CD4-positive, CD25-positive, alpha-beta regulatory T cell (primary cell): ENCODE data around the gene PDE6B. TPM values are rescaled to one million over a fixed set of nuclear protein-coding genes. Genes with fewer than 3 reads are reported as not detected.

Experiments
- ATAC-seq, 2 donors: fragments of 150-1000 bp; cut with Tn5 transposase; one replicate each; pipeline ENCODE4 v1.10.0; 2021; ENCODE audit warnings: low read depth in 2 of 2, moderate number of reproducible peaks in 2 of 2, moderate library complexity in 1 of 2
- DNase-seq, 3 donors: peaks; one replicate each; pipeline versions ENCODE4 v3.0.0 to v3.0.0-alpha.2; 2012 to 2022; ENCODE audit warnings: mixed read lengths in 1 of 3
- H3K27ac ChIP-seq: one replicate; pipeline ENCODE4 v1.7.0; 2013; ENCODE audit warnings: mild to moderate bottlenecking, low read length; ENCODE audit not compliant: insufficient read depth, poor library complexity, severe bottlenecking
- H3K27me3 ChIP-seq: one replicate; pipeline ENCODE4 v1.7.0; 2013; ENCODE audit warnings: low read length; ENCODE audit not compliant: control insufficient read depth, insufficient read depth
- H3K36me3 ChIP-seq: one replicate; pipeline ENCODE4 v1.7.0; 2013; ENCODE audit warnings: mild to moderate bottlenecking, low read length, moderate library complexity; ENCODE audit not compliant: control insufficient read depth, insufficient read depth
- H3K4me1 ChIP-seq: 2 replicates; pipeline ENCODE4 v1.7.0; 2013; ENCODE audit warnings: mild to moderate bottlenecking, low read length; ENCODE audit not compliant: insufficient read depth, control insufficient read depth, poor library complexity, severe bottlenecking
- H3K4me3 ChIP-seq: one replicate; pipeline ENCODE4 v1.7.0; 2013; ENCODE audit warnings: low read depth, mild to moderate bottlenecking, low read length, moderate library complexity
- H3K9me3 ChIP-seq, 2 experiments: 1 replicate in 1 of 2; 2 replicates in 1 of 2; pipeline ENCODE4 v1.7.0; 2013; ENCODE audit warnings: low read length in 2 of 2, mild to moderate bottlenecking in 1 of 2, moderate library complexity in 1 of 2; ENCODE audit not compliant: control insufficient read depth in 2 of 2
- H3K27ac Mint-ChIP-seq, 3 donors: one replicate each; pipeline ENCODE4 v1.8.0; 2020 to 2022; ENCODE audit warnings: mild to moderate bottlenecking in 3 of 3, mixed read lengths in 3 of 3, moderate library complexity in 2 of 3
- H3K27me3 Mint-ChIP-seq: one replicate; pipeline ENCODE4 v1.8.0; 2022; ENCODE audit warnings: mild to moderate bottlenecking, mixed read lengths
- H3K36me3 Mint-ChIP-seq: one replicate; pipeline ENCODE4 v1.8.0; 2020; ENCODE audit warnings: mixed read lengths
- H3K4me1 Mint-ChIP-seq, 4 donors: one replicate each; pipeline ENCODE4 v1.8.0; 2020 to 2022; ENCODE audit warnings: mixed read lengths in 4 of 4, mild to moderate bottlenecking in 1 of 4
- H3K4me3 Mint-ChIP-seq, 4 donors: one replicate each; pipeline ENCODE4 v1.8.0; 2020 to 2022; ENCODE audit warnings: mild to moderate bottlenecking in 4 of 4, mixed read lengths in 4 of 4, moderate library complexity in 3 of 4
- H3K9me3 Mint-ChIP-seq, 7 donors: one replicate each; pipeline ENCODE4 v1.8.0; 2020 to 2022; ENCODE audit warnings: mixed read lengths in 7 of 7, mild to moderate bottlenecking in 3 of 7, moderate library complexity in 2 of 7
- polyA plus RNA-seq, 4 donors: library from polyadenylated mRNA; unstranded; fragments of 300-500 nt; fragmentation: Illumina TruSeq; gene quantifications; one replicate each; pipeline ENCODE4 v1.2.3, GENCODE V29; 2021
- total RNA-seq: library from RNA; stranded (reverse); gene quantifications from one replicate; pipeline ENCODE4 v1.2.3, GENCODE V29; 2022

Gene PDE6B
- total and polyA plus RNA-seq, 5 donors from 2014 or later = 12.3 to 19.8 (median 13.8) TPM

- no peak overlapping the region for H3K4me3 ChIP-seq
- H3K4me3 Mint-ChIP-seq = no peak overlapping the region
- no peaks in the 10 kb centered on the region for H3K9me3 ChIP-seq
- peaks cover 4% of the 10 kb centered on the region for H3K27me3 Mint-ChIP-seq
- no peaks in the 10 kb centered on the region for H3K36me3 Mint-ChIP-seq
- H3K9me3 Mint-ChIP-seq = peaks cover 0 to 6% (median 0%) of the 10 kb centered on the region in 7 donors
- no peaks in the 10 kb centered on the region for H3K4me1 Mint-ChIP-seq
- no peaks in the 10 kb centered on the region for H3K4me1 ChIP-seq
- ATAC-seq (no peak), DNase-seq (no peak)
- H3K27me3 ChIP-seq = no peaks in the 10 kb centered on the region
- H3K27ac Mint-ChIP-seq = no peak overlapping the region
- H3K36me3 ChIP-seq = no peaks in the 10 kb centered on the region
- no peak overlapping the region for H3K27ac ChIP-seq
These were observed 3.0 kb upstream of the PDE6B start for GRCh38 chr4:622071-622995.

- no peak overlapping the region for H3K27ac ChIP-seq
- no peaks in the 10 kb centered on the region for H3K4me1 ChIP-seq
- Mint-ChIP-seq H3K4me3 (no peak overlapping the region), H3K9me3 (peaks cover 0 to 6% (median 0%) of the 10 kb centered on the region in 7 donors), H3K4me1 (no peaks in the 10 kb centered on the region), H3K27me3 (peaks cover 4% of the 10 kb centered on the region), H3K27ac (no peak overlapping the region), H3K36me3 (no peaks in the 10 kb centered on the region)
- no peaks in the 10 kb centered on the region for H3K9me3 ChIP-seq
- H3K4me3 ChIP-seq = no peak overlapping the region
- ATAC-seq (no peak), DNase-seq (no peak)
- H3K36me3 ChIP-seq = no peaks in the 10 kb centered on the region
- H3K27me3 ChIP-seq = no peaks in the 10 kb centered on the region
These were observed 2.1 kb upstream of the PDE6B start for GRCh38 chr4:622996-623913.

GRCh38 chr4:623914-624566 is 1.3 kb upstream of the PDE6B start:
- no peaks in the 10 kb centered on the region for H3K36me3 Mint-ChIP-seq

GRCh38 chr4:625631-626161 is 323 bp downstream of the PDE6B start:
- Mint-ChIP-seq H3K4me1 (no peaks in the 10 kb centered on the region), H3K27ac (no peak overlapping the region), H3K9me3 (peaks cover 0 to 3% (median 0%) of the 10 kb centered on the region in 7 donors), H3K27me3 (peaks cover 4% of the 10 kb centered on the region), H3K36me3 (no peaks in the 10 kb centered on the region), H3K4me3 (no peak overlapping the region)
- Histone ChIP-seq H3K4me3 (no peak overlapping the region), H3K36me3 (no peaks in the 10 kb centered on the region), H3K27me3 (no peaks in the 10 kb centered on the region), H3K27ac (no peak overlapping the region), H3K4me1 (no peaks in the 10 kb centered on the region), H3K9me3 (no peaks in the 10 kb centered on the region)
- DNase-seq (no peak), ATAC-seq (no peak)

More at GRCh38 chr4:623914-624566, 1.3 kb upstream of the PDE6B start:
- Mint-ChIP-seq H3K27me3 (peaks cover 4% of the 10 kb centered on the region), H3K9me3 (peaks cover 0 to 5% (median 0%) of the 10 kb centered on the region in 7 donors), H3K4me1 (no peaks in the 10 kb centered on the region), H3K4me3 (no peak overlapping the region), H3K27ac (no peak overlapping the region)
- no peak for ATAC-seq
- Histone ChIP-seq H3K27me3 (no peaks in the 10 kb centered on the region), H3K27ac (no peak overlapping the region), H3K36me3 (no peaks in the 10 kb centered on the region), H3K4me3 (no peak overlapping the region), H3K9me3 (no peaks in the 10 kb centered on the region), H3K4me1 (no peaks in the 10 kb centered on the region)
- DNase-seq = no peak

- H3K4me3 Mint-ChIP-seq = no peak overlapping the region
- Histone ChIP-seq H3K36me3 (no peaks in the 10 kb centered on the region), H3K27ac (no peak overlapping the region), H3K4me1 (no peaks in the 10 kb centered on the region), H3K4me3 (no peak overlapping the region), H3K27me3 (no peaks in the 10 kb centered on the region), H3K9me3 (no peaks in the 10 kb centered on the region)
- H3K36me3 Mint-ChIP-seq = no peaks in the 10 kb centered on the region
- ATAC-seq (no peak), DNase-seq (no peak)
- H3K27me3 Mint-ChIP-seq = peaks cover 4% of the 10 kb centered on the region
- H3K27ac Mint-ChIP-seq = peak overlapping the region in 1 of 3 donors; percentile 79
- peaks cover 0 to 5% (median 0%) of the 10 kb centered on the region in 7 donors for H3K9me3 Mint-ChIP-seq
- H3K4me1 Mint-ChIP-seq = no peaks in the 10 kb centered on the region
These were observed 1.1 kb downstream of the PDE6B start for GRCh38 chr4:626201-627091.

GRCh38 chr4:627347-628125 is 2.2 kb downstream of the PDE6B start:
- Mint-ChIP-seq H3K36me3 (no peaks in the 10 kb centered on the region), H3K9me3 (peaks cover 0 to 5% (median under 1%) of the 10 kb centered on the region in 7 donors), H3K4me3 (no peak overlapping the region), H3K27ac (no peak overlapping the region), H3K27me3 (peaks cover 4% of the 10 kb centered on the region), H3K4me1 (no peaks in the 10 kb centered on the region)
- ATAC-seq (no peak), DNase-seq (no peak)
- H3K36me3 ChIP-seq = no peaks in the 10 kb centered on the region
- H3K9me3 ChIP-seq = peaks cover 0 to 8% of the 10 kb centered on the region in 2 experiments
- no peak overlapping the region for H3K4me3 ChIP-seq
- no peaks in the 10 kb centered on the region for H3K27me3 ChIP-seq
- no peaks in the 10 kb centered on the region for H3K4me1 ChIP-seq
- H3K27ac ChIP-seq = no peak overlapping the region
